ENCODE results near the gene KISS1R. TPM values are rescaled to one million over a fixed set of nuclear protein-coding genes. Genes with fewer than 3 reads are reported as not detected.
A peak's percentile ranks its signal among the peaks of the same experiment; 100 is the strongest.

KISS1R gene
- total RNA-seq, 1 donor from 2014 or later: not detected

GRCh38 chr19:919199-920050 lies 2.3 kb downstream of the KISS1R start:
- no peak for DNase-seq (ENCODE audit: low read depth)

GRCh38 chr19:920051-920864 lies 3.1 kb downstream of the KISS1R start:
- no peak for DNase-seq (ENCODE audit: low read depth)

GRCh38 chr19:924553-925086 lies 7.5 kb downstream of the KISS1R start:
- DNase-seq (ENCODE audit: low read depth): no peak

GRCh38 chr19:925087-925525 lies 8.0 kb downstream of the KISS1R start:
- DNase-seq (ENCODE audit: low read depth): no peak

GRCh38 chr19:925526-926322 lies 8.6 kb downstream of the KISS1R start, which contains the start of gene ARID3A:
Gene ARID3A, plus strand, starts transcription at chr19:926035. Its CDS starts 3,494 bp downstream, at chr19:929529.
- DNase-seq (ENCODE audit: low read depth): peak; percentile 86

GRCh38 chr19:926323-926588 lies 9.1 kb downstream of the KISS1R start:
- no peak for DNase-seq (ENCODE audit: low read depth)

GRCh38 chr19:926589-927350 lies 9.6 kb downstream of the KISS1R start:
- peak; percentile 24 for DNase-seq (ENCODE audit: low read depth)

GRCh38 chr19:927351-927779 lies 10.2 kb downstream of the KISS1R start:
- no peak for DNase-seq (ENCODE audit: low read depth)

- DNase-seq (ENCODE audit: low read depth): no peak
Measured at GRCh38 chr19:927780-928401, 10.8 kb downstream of the KISS1R start.

GRCh38 chr19:928471-929202 lies 11.5 kb downstream of the KISS1R start:
- DNase-seq (ENCODE audit: low read depth): no peak

GRCh38 chr19:929203-929890 lies 12.2 kb downstream of the KISS1R start:
- DNase-seq (ENCODE audit: low read depth): no peak

- DNase-seq (ENCODE audit: low read depth): no peak
Measured at GRCh38 chr19:929891-930258, 12.7 kb downstream of the KISS1R start.

GRCh38 chr19:931860-932647 lies 14.9 kb downstream of the KISS1R start:
- DNase-seq (ENCODE audit: low read depth): no peak

- DNase-seq (ENCODE audit: low read depth): peak; percentile 68
Measured at GRCh38 chr19:932648-933552, 15.8 kb downstream of the KISS1R start.

- no peak for DNase-seq (ENCODE audit: low read depth)
Measured at GRCh38 chr19:933553-933882, 16.4 kb downstream of the KISS1R start.

- no peak for DNase-seq (ENCODE audit: low read depth)
Measured at GRCh38 chr19:934197-934840, 17.2 kb downstream of the KISS1R start.

All from myocyte (in vitro differentiated cells).